Activated CD4-positive, CD25-positive, alpha-beta regulatory T cell treated with anti-CD3 and anti-CD28 coated beads, Interleukin-2, amount 50 U/mL, for 24 hours (primary cell): ENCODE measurements around the gene DDX11.
"Not testable (repeated sequence)": the region's sequence is repeated elsewhere in the genome, so short reads cannot be mapped to it uniquely, and the experiment has no call there.

ENCODE experiments used
- ATAC-seq, 2 donors: fragments of 150-1000 bp; cut with Tn5 transposase; one replicate each; pipeline ENCODE4 v1.10.0; 2021; ENCODE audit warnings: mild to moderate bottlenecking in 1 of 2, moderate library complexity in 1 of 2

DDX11 gene

GRCh38 chr12:31125171-31125570 is 51.5 kb downstream of the DDX11 start:
- not testable (repeated sequence) for ATAC-seq

GRCh38 chr12:31127209-31127848 is 53.7 kb downstream of the DDX11 start:
- not testable (repeated sequence) for ATAC-seq

GRCh38 chr12:31136581-31136980 is 62.9 kb downstream of the DDX11 start:
- not testable (repeated sequence) for ATAC-seq

- not testable (repeated sequence) for ATAC-seq
These were observed 71.1 kb downstream of the DDX11 start for GRCh38 chr12:31144768-31145167.

- ATAC-seq: not testable (repeated sequence)
These were observed 71.6 kb downstream of the DDX11 start for GRCh38 chr12:31145296-31145695.

GRCh38 chr12:31147415-31147814 is 73.8 kb downstream of the DDX11 start:
- not testable (repeated sequence) for ATAC-seq

- ATAC-seq: not testable (repeated sequence)
These were observed 77.1 kb downstream of the DDX11 start for GRCh38 chr12:31150766-31151165.
